Activated CD8-positive, alpha-beta T cell treated with anti-CD3 and anti-CD28 coated beads for 36 hours (primary cell): ENCODE results near the gene FLOT2. TPM values are rescaled to one million over a fixed set of nuclear protein-coding genes. Genes with fewer than 3 reads are reported as not detected.

Experiments used
- ATAC-seq: fragments of 200-7000 bp; cut with Tn5 transposase; one replicate; pipeline ENCODE4 v1.10.0; 2021; ENCODE audit warnings: mild to moderate bottlenecking, moderate library complexity
- CTCF ChIA-PET: fragments of 350-600 bp; sonication (Branson Sonifier 250); formaldehyde crosslinking; loops from one replicate; lab custom pipeline; 2021; ENCODE audit warnings: antibody characterized with exemption; lab: Charles Lee
- POLR2A ChIA-PET: fragments of 350-600 bp; sonication (Branson Sonifier 250); formaldehyde crosslinking; loops from one replicate; lab custom pipeline; 2021; ENCODE audit warnings: antibody characterized with exemption; lab: Charles Lee
- DNase-seq: peaks from one replicate; pipeline ENCODE4 v3.0.0-alpha.2; 2020
- H3K27ac Mint-ChIP-seq: one replicate; pipeline ENCODE4 v1.8.0; 2021; ENCODE audit warnings: mild to moderate bottlenecking, mixed read lengths
- H3K27me3 Mint-ChIP-seq: one replicate; pipeline ENCODE4 v1.8.0; 2021; ENCODE audit warnings: mixed read lengths
- H3K36me3 Mint-ChIP-seq: one replicate; pipeline ENCODE4 v1.8.0; 2021; ENCODE audit warnings: low read depth, mixed read lengths
- H3K4me1 Mint-ChIP-seq: one replicate; pipeline ENCODE4 v1.8.0; 2021; ENCODE audit warnings: low read depth, mixed read lengths
- H3K4me3 Mint-ChIP-seq: one replicate; pipeline ENCODE4 v1.8.0; 2021; ENCODE audit warnings: mild to moderate bottlenecking, moderate library complexity, mixed read lengths
- H3K9me3 Mint-ChIP-seq: one replicate; pipeline ENCODE4 v1.8.0; 2021; ENCODE audit warnings: mixed read lengths
- CTCF ChIP-seq: fragments of 200-600 bp; IDR thresholded peaks from one replicate; pipeline ENCODE4 v1.8.0; 2022; ENCODE audit warnings: antibody characterized with exemption, mild to moderate bottlenecking
- intact Hi-C: fragments of 100-400 bp; cut with micrococcal nuclease; formaldehyde crosslinking; loops from one replicate; pipeline ENCODE4 v1.10.0; 2022
- total RNA-seq, 2 experiments: library from RNA; stranded (reverse); gene quantifications; one replicate each; pipeline ENCODE4 v1.2.3, GENCODE V29; 2021

FLOT2 gene
- total RNA-seq, 2 experiments from 2014 or later = 59.7 to 60.1 TPM

- no peak for ATAC-seq
- no peak for DNase-seq
- intact Hi-C loops = no loop called here
- H3K27ac Mint-ChIP-seq = no peak overlapping the region
- ChIA-PET CTCF (interaction anchor here (0.8 to 1.6 kb wide), 3 partner anchors 10 to 18 kb away, joined by 3 to 5 read pairs (median 3); no protein-coding TSS in a partner anchor), POLR2A (interaction anchor here (0.6 kb wide), 1 partner anchor 68 kb away, joined by 5 read pairs; no protein-coding TSS in a partner anchor)
- H3K27me3 Mint-ChIP-seq = no peaks in the 10 kb centered on the region
- H3K4me3 Mint-ChIP-seq = no peak overlapping the region
- peaks cover 4% of the 10 kb centered on the region for H3K4me1 Mint-ChIP-seq
- peaks cover 2% of the 10 kb centered on the region for H3K36me3 Mint-ChIP-seq
- TF ChIP-seq CTCF = no peak
- no peaks in the 10 kb centered on the region for H3K9me3 Mint-ChIP-seq
These were observed 31.4 kb downstream of the FLOT2 start for GRCh38 chr17:28865946-28866752.

GRCh38 chr17:28864991-28865849, 32.3 kb downstream of the FLOT2 start:
- no peak for ATAC-seq
- intact Hi-C loops = no loop called here
- no peaks in the 10 kb centered on the region for H3K27me3 Mint-ChIP-seq
- no peaks in the 10 kb centered on the region for H3K4me1 Mint-ChIP-seq
- H3K36me3 Mint-ChIP-seq = peaks cover 5% of the 10 kb centered on the region
- TF ChIP-seq CTCF = no peak
- ChIA-PET CTCF (interaction anchor here (1.4 to 1.5 kb wide), 3 partner anchors 9 to 101 kb away, joined by 3 to 7 read pairs (median 4); no protein-coding TSS in a partner anchor), POLR2A (interaction anchor here (0.6 to 1.0 kb wide), 2 partner anchors 13 to 67 kb away, joined by 3 to 5 read pairs; no protein-coding TSS in a partner anchor)
- H3K27ac Mint-ChIP-seq = no peak overlapping the region
- H3K4me3 Mint-ChIP-seq = no peak overlapping the region
- no peaks in the 10 kb centered on the region for H3K9me3 Mint-ChIP-seq
- DNase-seq = no peak

- intact Hi-C loops = no loop called here
- Mint-ChIP-seq H3K4me1 (no peaks in the 10 kb centered on the region), H3K9me3 (no peaks in the 10 kb centered on the region), H3K36me3 (peaks cover 7% of the 10 kb centered on the region), H3K27me3 (no peaks in the 10 kb centered on the region), H3K4me3 (no peak overlapping the region), H3K27ac (no peak overlapping the region)
- ChIA-PET POLR2A (no interaction called here), CTCF (interaction anchor here (1.1 to 1.5 kb wide), 3 partner anchors 14 to 100 kb away, joined by 3 to 7 read pairs (median 4); no protein-coding TSS in a partner anchor)
- DNase-seq = no peak
- no peak for TF ChIP-seq CTCF
- ATAC-seq = no peak
These were observed 33.6 kb downstream of the FLOT2 start for GRCh38 chr17:28863953-28864352.

- CTCF ChIA-PET = interaction anchor here (1.4 kb wide), 1 partner anchor 99 kb away, joined by 12 read pairs; no protein-coding TSS in a partner anchor
- Mint-ChIP-seq H3K4me3 (no peak overlapping the region), H3K9me3 (no peaks in the 10 kb centered on the region), H3K27ac (no peak overlapping the region), H3K27me3 (no peaks in the 10 kb centered on the region), H3K4me1 (peaks cover 9% of the 10 kb centered on the region), H3K36me3 (peaks cover 16% of the 10 kb centered on the region)
- TF ChIP-seq CTCF = no peak
- POLR2A ChIA-PET = interaction anchor here (3.0 kb wide), 1 partner anchor 9 kb away, joined by 18 read pairs; no protein-coding TSS in a partner anchor
- intact Hi-C loops = no loop called here
- ATAC-seq (no peak), DNase-seq (no peak)
These were observed 35.0 kb downstream of the FLOT2 start for GRCh38 chr17:28862561-28862960.
